ENCODE results near the gene AP3D1.

Gene AP3D1

GRCh38 chr19:2115911-2116426 is 35.4 kb downstream of the AP3D1 start:
- no peak overlapping the region for H3K4me3 ChIP-seq (ENCODE audit: low read depth, low read length)
- DNase-seq (ENCODE audit: low read depth): no peak

- no peak overlapping the region for H3K4me3 ChIP-seq (ENCODE audit: low read depth, low read length)
Observed at GRCh38 chr19:2115324-2115723, 36.0 kb downstream of the AP3D1 start.

GRCh38 chr19:2114821-2115220 is 36.5 kb downstream of the AP3D1 start:
- DNase-seq (ENCODE audit: low read depth): no peak
- H3K4me3 ChIP-seq (ENCODE audit: low read depth, low read length): no peak overlapping the region

More at GRCh38 chr19:2115324-2115723, 36.0 kb downstream of the AP3D1 start:
- DNase-seq (ENCODE audit: low read depth): no peak

DNA sequence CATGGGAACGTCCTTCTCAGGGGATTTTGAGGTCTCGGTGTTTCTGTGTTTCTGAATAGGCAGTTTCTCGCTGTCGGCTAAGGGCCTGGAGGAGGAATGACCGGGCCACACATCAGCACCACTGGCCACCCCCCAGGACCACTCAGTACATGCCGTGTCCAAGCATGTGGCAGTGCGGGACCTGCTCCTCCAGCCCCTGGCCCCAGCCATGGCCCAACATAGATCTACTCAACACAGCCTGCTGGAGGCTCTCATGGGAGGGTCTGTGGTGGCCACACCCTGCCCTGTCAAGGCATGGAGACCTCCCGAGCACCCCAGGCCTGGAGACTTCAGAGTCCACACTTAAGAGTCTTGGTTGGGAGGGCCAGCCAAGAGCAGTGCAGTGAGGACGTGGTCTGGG is 37.1 kb downstream of the AP3D1 start:
- DNase-seq (ENCODE audit: low read depth): no peak
- no peak overlapping the region for H3K4me3 ChIP-seq (ENCODE audit: low read depth, low read length)

- no peak overlapping the region for H3K4me3 ChIP-seq (ENCODE audit: low read depth, low read length)
- no peak for DNase-seq (ENCODE audit: low read depth)
Observed at GRCh38 chr19:2113439-2114211, 37.7 kb downstream of the AP3D1 start.

DNA sequence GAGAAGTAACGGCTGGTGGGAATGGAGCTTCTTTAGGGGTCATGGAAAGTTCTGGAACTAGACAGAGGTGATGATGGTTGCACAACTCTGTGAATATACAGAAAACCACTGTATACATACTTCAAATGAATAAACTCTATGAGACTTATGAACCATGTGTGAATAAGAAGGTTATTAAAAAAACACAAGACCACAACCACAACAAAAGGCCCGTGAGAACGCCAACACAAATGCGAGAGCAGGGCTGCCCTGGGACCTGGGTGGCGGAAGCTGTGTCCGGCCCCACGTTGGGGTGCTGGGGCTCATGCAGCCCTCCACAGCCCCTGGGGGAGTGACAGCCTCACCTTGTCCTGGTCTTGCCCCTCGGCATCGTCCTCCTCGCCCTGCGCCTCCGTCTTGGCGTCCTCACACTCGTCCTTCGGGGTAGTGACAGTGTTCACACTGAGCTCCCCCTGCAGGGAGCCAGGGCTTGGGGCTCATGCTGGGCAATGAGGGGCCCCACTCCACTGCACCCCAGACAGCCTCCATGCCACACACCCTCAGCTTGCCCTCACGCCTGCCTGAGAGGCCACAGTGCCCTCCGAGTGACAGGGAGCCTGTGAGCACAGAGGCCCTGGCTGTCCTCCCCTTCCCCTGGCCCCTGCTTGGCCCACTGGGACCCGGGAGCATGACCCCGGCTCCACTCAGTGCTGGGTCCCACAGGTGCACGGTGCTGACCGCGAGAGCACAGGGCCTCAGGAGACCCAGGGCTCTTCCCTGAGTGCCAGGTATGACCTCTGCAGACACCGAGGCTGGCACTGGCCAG is 38.6 kb downstream of the AP3D1 start:
- no peak overlapping the region for H3K4me3 ChIP-seq (ENCODE audit: low read depth, low read length)
- no peak for DNase-seq (ENCODE audit: low read depth)

DNA sequence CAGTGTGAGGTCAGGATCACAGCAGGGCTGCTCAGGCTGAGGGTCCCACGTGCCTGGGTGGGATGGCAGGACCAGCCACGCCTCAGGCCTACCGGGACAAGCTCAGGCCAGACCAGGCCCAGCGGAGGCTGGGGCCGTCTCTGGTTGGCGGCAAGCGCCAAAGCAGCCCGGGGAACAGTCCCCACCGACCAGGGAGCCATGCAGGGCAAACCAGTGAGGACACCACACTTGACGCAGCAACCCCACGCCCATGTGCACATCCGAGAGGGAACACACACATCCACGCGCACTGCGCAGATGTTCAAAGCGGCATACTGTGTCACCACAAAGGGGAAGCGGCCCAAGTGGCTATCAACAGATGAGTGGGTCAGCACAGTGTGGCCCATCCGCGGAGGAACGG is 39.5 kb downstream of the AP3D1 start:
- no peak overlapping the region for H3K4me3 ChIP-seq (ENCODE audit: low read depth, low read length)
- no peak for DNase-seq (ENCODE audit: low read depth)

- no peak overlapping the region for H3K4me3 ChIP-seq (ENCODE audit: low read depth, low read length)
- no peak for DNase-seq (ENCODE audit: low read depth)
Observed at GRCh38 chr19:2111425-2111824, 39.9 kb downstream of the AP3D1 start.

GRCh38 chr19:2110822-2111221 is 40.5 kb downstream of the AP3D1 start:
- H3K4me3 ChIP-seq (ENCODE audit: low read depth, low read length): no peak overlapping the region
- DNase-seq (ENCODE audit: low read depth): no peak

DNA sequence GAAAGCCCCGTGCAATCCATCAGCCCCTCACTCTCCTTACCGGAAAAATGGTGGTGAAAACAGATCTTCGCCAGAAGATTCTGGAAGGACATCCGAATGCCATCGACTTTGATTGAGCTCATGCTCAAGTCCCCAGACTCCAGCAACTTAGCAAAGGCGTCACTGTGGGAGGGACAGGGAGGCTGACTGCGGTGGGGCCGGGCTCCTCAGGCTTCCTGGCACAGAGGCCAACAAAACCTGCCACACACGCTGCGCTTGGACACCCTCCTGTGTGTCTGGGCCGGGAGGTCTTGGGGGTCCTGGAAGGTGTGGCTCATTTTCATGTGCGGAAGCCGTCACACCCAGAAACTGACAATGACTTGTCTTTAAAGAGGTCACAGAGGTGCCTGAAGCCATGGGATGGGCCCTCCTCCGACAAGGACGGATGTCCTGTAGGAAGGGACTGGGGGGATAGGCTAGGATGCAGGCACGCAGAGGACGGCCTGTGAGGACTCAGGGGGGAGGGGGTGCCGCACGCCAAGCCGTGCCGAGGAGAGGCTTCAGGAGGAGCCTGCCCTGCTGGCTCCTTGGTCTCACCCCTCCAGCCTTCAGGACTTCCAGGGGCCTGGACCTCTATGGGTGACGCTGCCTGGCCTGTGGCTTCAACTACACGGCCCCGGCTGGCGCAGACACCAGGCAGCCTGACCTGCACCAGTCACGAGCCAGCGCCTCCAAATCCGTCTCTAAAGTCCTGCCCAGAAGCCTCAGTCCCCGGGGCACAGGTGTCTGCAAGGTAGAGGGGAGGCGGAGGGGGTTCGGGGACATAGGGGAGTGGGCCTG is 42.1 kb downstream of the AP3D1 start:
- no peak for DNase-seq (ENCODE audit: low read depth)
- H3K4me3 ChIP-seq (ENCODE audit: low read depth, low read length): no peak overlapping the region

- H3K4me3 ChIP-seq (ENCODE audit: low read depth, low read length): no peak overlapping the region
- DNase-seq (ENCODE audit: low read depth): no peak
Observed at GRCh38 chr19:2108251-2109016, 42.9 kb downstream of the AP3D1 start.

DNA sequence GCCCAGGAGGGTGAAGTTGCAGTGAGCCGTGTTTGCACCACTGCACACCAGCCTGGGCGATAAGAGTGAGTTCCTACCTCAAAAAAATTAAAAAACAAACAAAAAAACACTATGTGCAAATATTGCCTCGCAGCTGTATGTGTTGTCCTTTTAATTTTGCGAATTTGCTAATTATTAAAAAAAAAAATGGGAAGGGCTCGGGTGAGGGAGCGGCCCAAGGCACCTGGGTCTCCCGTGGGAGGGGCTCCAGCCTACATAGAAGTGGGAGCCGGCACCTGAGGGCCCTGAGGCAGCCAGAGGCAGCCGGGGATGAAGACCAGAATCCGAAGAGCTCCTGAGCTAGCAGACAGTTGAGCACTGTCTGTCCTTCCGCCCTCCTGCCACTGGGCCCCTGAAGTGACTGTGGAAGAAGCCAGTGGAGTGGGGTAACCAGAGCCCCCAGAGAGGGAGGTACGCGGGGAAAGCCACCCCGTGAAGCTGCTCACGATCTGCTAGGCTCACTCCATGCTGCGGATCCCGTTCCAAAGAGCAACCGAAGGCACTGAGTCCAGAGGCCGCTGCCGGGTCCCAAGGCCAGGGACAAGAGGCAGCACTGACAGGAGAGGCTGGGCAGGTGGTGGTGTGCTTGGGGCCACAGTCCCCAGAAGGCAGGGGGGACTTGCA is 48.2 kb downstream of the AP3D1 start:
- no peak for DNase-seq (ENCODE audit: low read depth)
- no peak overlapping the region for H3K4me3 ChIP-seq (ENCODE audit: low read depth, low read length)

DNA sequence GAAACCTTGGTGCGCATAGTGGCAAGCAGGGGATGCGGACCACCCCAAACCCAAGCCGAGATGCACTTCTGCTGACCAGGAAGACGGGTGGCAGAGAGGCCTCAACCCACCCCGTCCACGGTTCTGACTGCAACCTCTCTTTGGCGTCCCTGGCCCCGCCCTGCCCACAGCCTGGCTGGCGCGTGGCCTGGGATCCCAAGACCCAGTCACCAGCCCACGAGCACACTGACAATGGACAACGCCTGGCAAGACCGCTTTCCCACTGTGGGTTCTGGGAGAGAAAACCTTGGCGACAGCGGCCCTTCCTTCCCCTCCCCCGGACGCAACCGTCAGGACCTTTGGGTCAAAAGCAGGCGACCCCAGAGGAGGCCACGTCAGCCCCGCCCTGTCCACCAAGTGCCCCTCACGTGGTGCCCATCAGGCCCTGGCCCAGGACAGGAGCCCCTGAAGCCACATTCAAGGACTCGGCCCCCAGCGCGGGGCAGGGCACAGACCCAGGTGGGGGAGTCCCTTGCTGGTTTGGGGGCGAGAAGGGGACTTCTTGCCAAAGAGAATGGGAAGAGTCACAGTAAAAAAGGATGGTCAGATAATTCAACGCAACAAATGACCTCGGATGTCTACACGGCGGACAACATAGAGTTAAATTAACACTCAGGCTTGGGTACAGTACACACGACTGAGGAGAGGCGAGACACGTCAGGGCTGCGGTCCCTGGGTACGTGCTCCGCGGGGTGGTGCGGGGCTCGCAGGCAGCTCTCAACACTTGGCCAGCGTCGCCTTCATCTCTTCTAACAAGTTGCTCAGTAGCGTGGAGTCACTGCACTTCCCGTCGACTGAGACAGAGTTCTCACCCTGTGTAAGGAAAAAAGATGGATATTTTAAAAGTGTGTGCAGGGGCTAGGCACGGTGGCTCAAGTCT is 49.7 kb downstream of the AP3D1 start:
- no peak for DNase-seq (ENCODE audit: low read depth)
- no peak overlapping the region for H3K4me3 ChIP-seq (ENCODE audit: low read depth, low read length)

GRCh38 chr19:2100719-2101061 is 50.7 kb downstream of the AP3D1 start:
- no peak for DNase-seq (ENCODE audit: low read depth)
- no peak overlapping the region for H3K4me3 ChIP-seq (ENCODE audit: low read depth, low read length)

DNA sequence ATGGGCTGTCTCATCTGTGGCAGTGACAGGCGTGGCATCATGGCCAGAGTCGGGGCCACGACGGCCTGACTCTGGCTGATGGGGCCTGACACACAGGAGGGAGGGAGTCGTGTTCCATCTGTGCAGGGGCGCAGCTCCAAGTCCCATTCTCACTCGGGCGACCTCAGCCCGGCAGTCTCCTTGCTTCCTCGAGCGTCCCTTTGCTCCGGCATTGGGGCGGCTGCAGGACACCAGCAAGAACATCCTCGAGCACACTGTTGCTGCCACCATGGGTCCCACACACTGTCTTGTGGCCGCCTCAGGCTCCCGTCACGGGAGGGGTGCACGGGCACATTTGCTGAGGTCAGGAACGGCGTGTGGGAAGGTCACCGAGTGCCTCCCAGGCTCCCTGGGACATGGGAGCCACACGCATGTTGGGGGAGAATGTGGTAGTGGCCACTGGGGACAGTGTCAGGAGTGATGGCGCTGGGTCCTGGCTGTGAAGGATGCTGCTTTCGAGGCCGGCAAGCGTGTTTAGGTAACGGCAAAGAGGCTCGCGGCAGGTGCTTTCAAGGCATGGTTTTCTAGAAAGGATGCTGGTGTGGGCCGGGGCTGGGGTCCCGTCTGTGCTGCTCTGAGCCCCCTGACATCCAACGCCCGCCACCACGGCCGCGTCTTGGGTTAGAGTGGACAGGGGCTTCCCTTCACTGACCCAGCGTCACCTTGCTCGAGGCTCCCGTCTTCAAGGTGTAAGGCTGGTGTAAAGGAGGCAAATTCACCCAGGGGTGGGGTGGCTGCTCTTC is 51.2 kb downstream of the AP3D1 start:
- DNase-seq (ENCODE audit: low read depth): no peak
- H3K4me3 ChIP-seq (ENCODE audit: low read depth, low read length): no peak overlapping the region

GRCh38 chr19:2099054-2099501 is 52.3 kb downstream of the AP3D1 start:
- H3K4me3 ChIP-seq (ENCODE audit: low read depth, low read length): no peak overlapping the region
- DNase-seq (ENCODE audit: low read depth): no peak

DNA sequence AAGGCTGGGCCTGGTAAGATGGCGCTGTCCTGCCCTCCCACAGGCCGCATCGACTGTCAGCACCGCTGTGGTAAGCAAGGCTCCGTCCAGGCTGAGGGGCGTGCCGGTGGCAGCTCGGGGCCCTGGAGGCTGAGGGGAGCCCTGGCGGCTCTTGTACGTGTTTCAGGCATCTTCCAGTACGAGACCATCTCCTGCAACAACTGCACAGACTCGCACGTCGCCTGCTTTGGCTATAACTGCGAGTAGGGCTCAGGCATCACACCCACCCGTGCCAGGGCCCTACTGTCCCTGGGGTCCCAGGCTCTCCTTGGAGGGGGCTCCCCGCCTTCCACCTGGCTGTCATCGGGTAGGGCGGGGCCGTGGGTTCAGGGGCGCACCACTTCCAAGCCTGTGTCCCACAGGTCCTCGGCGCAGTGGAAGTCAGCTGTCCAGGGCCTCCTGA is 53.5 kb downstream of the AP3D1 start:
- no peak overlapping the region for H3K4me3 ChIP-seq (ENCODE audit: low read depth, low read length)
- no peak for DNase-seq (ENCODE audit: low read depth)
